H1 (cell line): ENCODE data around the gene CCNG2. TPM values are rescaled to one million over a fixed set of nuclear protein-coding genes. Genes with fewer than 3 reads are reported as not detected.

Experiments used
- CTCF ChIA-PET: fragments of 300-600 bp; sonication (Branson Sonifier 250); formaldehyde crosslinking; loops from one replicate; lab custom pipeline; 2021; ENCODE audit not compliant: partially characterized antibody; lab: Charles Lee
- POLR2A ChIA-PET: fragments of 300-600 bp; sonication (Branson Sonifier 250); formaldehyde crosslinking; loops from one replicate; lab custom pipeline; 2021; ENCODE audit warnings: inconsistent platforms; ENCODE audit not compliant: partially characterized antibody; lab: Charles Lee
- DNase-seq, 2 experiments: peaks; one replicate each; pipeline versions ENCODE4 v3.0.0 to v3.0.0-alpha.2; 2010 to 2022; ENCODE audit warnings: low spot score in 2 of 2, low read depth in 1 of 2, mixed read lengths in 1 of 2
- FAIRE-seq: peaks from 2 replicates; lab custom pipeline; 2011; peaks lifted over from hg19 to GRCh38; lab: Jason Lieb, UNC
- H2AFZ ChIP-seq: 2 replicates; pipeline ENCODE4 v1.8.1; 2012; ENCODE audit warnings: low read length, inconsistent platforms
- H2AK5ac ChIP-seq: 2 replicates; pipeline ENCODE4 v1.6.1; 2013; ENCODE audit warnings: low read depth, low read length
- H2BK120ac ChIP-seq: replicated peaks from 2 replicates; pipeline ENCODE3; 2013; ENCODE audit warnings: low read depth, low read length, inconsistent platforms
- H2BK12ac ChIP-seq: 2 replicates; pipeline ENCODE4 v1.6.1; 2013; ENCODE audit warnings: low read depth, low read length
- H2BK15ac ChIP-seq: 2 replicates; pipeline ENCODE4 v1.6.1; 2013; ENCODE audit warnings: low read length
- H2BK20ac ChIP-seq: 2 replicates; pipeline ENCODE4 v1.6.1; 2013; ENCODE audit warnings: low read length
- H2BK5ac ChIP-seq: 2 replicates; pipeline ENCODE4 v1.6.1; 2013; ENCODE audit warnings: low read depth, low read length
- H3K14ac ChIP-seq: 2 replicates; pipeline ENCODE4 v1.6.1; 2013; ENCODE audit warnings: inconsistent platforms; ENCODE audit not compliant: insufficient read length
- H3K18ac ChIP-seq: 2 replicates; pipeline ENCODE4 v1.6.1; 2013; ENCODE audit warnings: low read length; ENCODE audit errors: extremely low read depth
- H3K23ac ChIP-seq: 2 replicates; pipeline ENCODE4 v1.6.1; 2013; ENCODE audit warnings: inconsistent platforms; ENCODE audit not compliant: insufficient read length
- H3K23me2 ChIP-seq: 2 replicates; pipeline ENCODE4 v1.6.1; 2013; ENCODE audit warnings: low read depth, low read length
- H3K27ac ChIP-seq: 2 replicates; pipeline ENCODE4 v1.6.1; 2011; ENCODE audit warnings: low read depth, low read length, inconsistent platforms
- H3K27me3 ChIP-seq, 4 experiments: replicated peaks in 1 of 4; 1 replicate in 1 of 4; 2 replicates in 3 of 4; pipeline versions ENCODE4 v1.6.1 to v1.8.1; 2011 to 2013; ENCODE audit warnings: low read length in 3 of 4, mild to moderate bottlenecking in 3 of 4, inconsistent platforms in 2 of 4, mixed read lengths in 2 of 4, moderate library complexity in 1 of 4; ENCODE audit not compliant: control insufficient read depth in 3 of 4, insufficient read depth in 3 of 4; ENCODE audit errors: extremely low read depth in 1 of 4
- H3K36me3 ChIP-seq, 4 experiments: 2 replicates each; pipeline versions ENCODE4 v1.6.1 to v1.8.1; 2011 to 2013; ENCODE audit warnings: mild to moderate bottlenecking in 4 of 4, low read length in 3 of 4, moderate library complexity in 2 of 4, control low read depth in 1 of 4, inconsistent platforms in 1 of 4; ENCODE audit not compliant: insufficient read depth in 4 of 4, control insufficient read depth in 2 of 4
- H3K4ac ChIP-seq: replicated peaks from 2 replicates; pipeline ENCODE3; 2013; ENCODE audit warnings: low read length, low read depth, mixed read lengths, inconsistent platforms; ENCODE audit not compliant: insufficient read length
- H3K4me1 ChIP-seq, 4 experiments: replicated peaks in 1 of 4; 1 replicate in 1 of 4; 2 replicates in 3 of 4; pipeline versions ENCODE4 v1.6.1 to v1.8.1; 2011 to 2013; ENCODE audit warnings: low read length in 3 of 4, inconsistent platforms in 2 of 4, mixed read lengths in 1 of 4; ENCODE audit not compliant: insufficient read depth in 4 of 4, control insufficient read depth in 3 of 4
- H3K4me2 ChIP-seq, 2 experiments: 2 replicates each; pipeline versions ENCODE4 v1.6.1 to v1.8.1; 2011 to 2013; ENCODE audit warnings: low read depth in 2 of 2, low read length in 2 of 2, control low read depth in 1 of 2, inconsistent platforms in 1 of 2, mild to moderate bottlenecking in 1 of 2; ENCODE audit not compliant: insufficient read depth in 1 of 2
- H3K4me3 ChIP-seq, 4 experiments: fragments of 200-600, 300-600 bp in 1 of 4; sonication (generic), shearing (Covaris generic), sonication (Bioruptor Twin) in 1 of 4; 2 replicates each; pipeline versions ENCODE4 v1.5.1 to v1.8.1; 2011 to 2016; ENCODE audit warnings: low read length in 4 of 4, low read depth in 3 of 4, control low read depth in 2 of 4, inconsistent platforms in 2 of 4, mild to moderate bottlenecking in 2 of 4, mixed read lengths in 1 of 4, moderate library complexity in 1 of 4; ENCODE audit not compliant: insufficient read depth in 2 of 4; ENCODE audit errors: extremely low read depth in 1 of 4
- H3K56ac ChIP-seq: replicated peaks from 2 replicates; pipeline ENCODE3; 2013; ENCODE audit warnings: low read depth, mild to moderate bottlenecking, mixed read lengths, low read length, inconsistent platforms; ENCODE audit not compliant: insufficient read length
- H3K79me1 ChIP-seq: 2 replicates; pipeline ENCODE4 v1.6.1; 2013; ENCODE audit warnings: low read depth, low read length, control low read depth
- H3K79me2 ChIP-seq, 2 experiments: 2 replicates each; pipeline versions ENCODE4 v1.6.1 to v1.8.1; 2012 to 2013; ENCODE audit warnings: low read length in 2 of 2, mild to moderate bottlenecking in 2 of 2, inconsistent platforms in 1 of 2; ENCODE audit not compliant: insufficient read depth in 2 of 2, control insufficient read depth in 1 of 2
- H3K9ac ChIP-seq, 4 experiments: replicated peaks in 1 of 4; 1 replicate in 1 of 4; 2 replicates in 3 of 4; pipeline versions ENCODE4 v1.6.1 to v1.8.1; 2011 to 2013; ENCODE audit warnings: low read depth in 3 of 4, low read length in 3 of 4, control low read depth in 2 of 4, mild to moderate bottlenecking in 2 of 4, moderate library complexity in 2 of 4, inconsistent platforms in 1 of 4; ENCODE audit errors: extremely low read depth in 1 of 4
- H3K9me3 ChIP-seq, 2 experiments: 2 replicates each; pipeline versions ENCODE4 v1.6.1 to v1.8.1; 2012 to 2013; ENCODE audit warnings: mild to moderate bottlenecking in 2 of 2, moderate library complexity in 2 of 2, control low read depth in 1 of 2, inconsistent platforms in 1 of 2, low read depth in 1 of 2, low read length in 1 of 2, mixed read lengths in 1 of 2; ENCODE audit not compliant: insufficient read depth in 2 of 2
- H4K20me1 ChIP-seq, 2 experiments: replicated peaks in 1 of 2; 2 replicates each; pipeline versions ENCODE3 to v1.8.1; 2011 to 2013; ENCODE audit warnings: inconsistent platforms in 2 of 2, low read length in 2 of 2, mild to moderate bottlenecking in 1 of 2; ENCODE audit not compliant: insufficient read depth in 2 of 2, control insufficient read depth in 1 of 2
- H4K5ac ChIP-seq: 2 replicates; pipeline ENCODE4 v1.6.1; 2013; ENCODE audit warnings: low read length, low read depth, mixed read lengths, inconsistent platforms; ENCODE audit not compliant: insufficient read length
- H4K8ac ChIP-seq: 2 replicates; pipeline ENCODE4 v1.8.0; 2013; ENCODE audit warnings: mild to moderate bottlenecking, moderate library complexity, low read length, inconsistent platforms; ENCODE audit not compliant: insufficient read depth; ENCODE audit errors: extremely low read depth
- H4K91ac ChIP-seq: replicated peaks from 2 replicates; pipeline ENCODE3; 2013; ENCODE audit warnings: low read length, mixed read lengths, inconsistent platforms; ENCODE audit not compliant: insufficient read length
- EZH2 ChIP-seq: fragments of 200-600 bp; sonication (generic); IDR thresholded peaks from 2 replicates; pipeline ENCODE4 v1.7.1; 2012; ENCODE audit warnings: low read depth, mild to moderate bottlenecking, moderate library complexity, low read length, inconsistent platforms; ENCODE audit not compliant: severe bottlenecking
- HDAC2 ChIP-seq, 2 experiments: fragments of 300-600 bp in 1 of 2; sonication (generic) in 1 of 2; IDR thresholded peaks; 2 replicates each; pipeline ENCODE4 v1.6.1; 2011 to 2012; ENCODE audit warnings: low read depth in 2 of 2, low read length in 2 of 2, mild to moderate bottlenecking in 2 of 2, moderate library complexity in 2 of 2, borderline replicate concordance in 1 of 2, inconsistent platforms in 1 of 2
- JUN ChIP-seq: IDR thresholded peaks from 2 replicates; pipeline ENCODE4 v1.6.1; 2011; ENCODE audit warnings: low read depth, mild to moderate bottlenecking, improper control_type of control experiment, low read length
- SP1 ChIP-seq: IDR thresholded peaks from 2 replicates; pipeline ENCODE4 v1.6.1; 2011; ENCODE audit warnings: low read depth, low read length
- TAF7 ChIP-seq: optimal IDR thresholded peaks from 2 replicates; pipeline ENCODE3; 2011; ENCODE audit warnings: low read depth, mild to moderate bottlenecking, inconsistent platforms, low read length, moderate library complexity, borderline replicate concordance
- TCF12 ChIP-seq: IDR thresholded peaks from 2 replicates; pipeline ENCODE4 v1.6.1; 2011; ENCODE audit warnings: low read depth, mild to moderate bottlenecking, low read length
- YY1 ChIP-seq: IDR thresholded peaks from 2 replicates; pipeline ENCODE4 v1.6.1; 2011; ENCODE audit warnings: low read depth, mild to moderate bottlenecking, low read length
- WGBS, 2 experiments: shearing (Covaris generic) in 1 of 2; methylation state at CpG; one replicate each; pipeline versions ENCODE4 v1.1.6 to v1.1.7; 2013 to 2015; ENCODE audit warnings: low lambda C conversion rate in 2 of 2, mixed read lengths in 2 of 2, inconsistent platforms in 1 of 2, low coverage in 1 of 2, missing lambda C conversion rate in 1 of 2; ENCODE audit not compliant: insufficient replicate concordance in 2 of 2, insufficient coverage in 1 of 2, insufficient read length in 1 of 2; ENCODE audit errors: extremely low coverage in 1 of 2, missing lambda C conversion rate in 1 of 2; 5-methylcytosine and 5-hydroxymethylcytosine counted together
- polyA plus RNA-seq, 7 experiments: library from polyadenylated mRNA; depleted of rRNA in 3 of 7; stranded (reverse) in 5 of 7; unstranded in 2 of 7; fragments of >200 nt in 5 of 7; fragments of 200-250 nt in 2 of 7; gene quantifications; 1 replicate in 5 of 7; 2 replicates in 1 of 7; 4 replicates in 1 of 7; pipeline versions ENCODE4 v1.2.1 to v1.2.3, GENCODE V29; 2011 to 2013; ENCODE audit warnings: missing spikeins in 2 of 7, mixed read lengths in 2 of 7
- total RNA-seq: library from RNA; stranded (reverse); fragmentation: NEBNext Ultra II Directional; extraction: Animal tissue kit (Norgen Biotek cat#: 25700); gene quantifications from 2 replicates; pipeline ENCODE4 v1.2.1, GENCODE V29; 2021
- TF ChIP-seq, protein P1 (sequence below): IDR thresholded peaks from 2 replicates; pipeline ENCODE4 v1.6.1; 2012; ENCODE audit warnings: inconsistent platforms

Gene CCNG2
- total and polyA plus RNA-seq, 2 of the 8 experiments (the other 6 are each of a cell fraction or from before 2014, with no cell fraction given), result 3.5 to 13.9 TPM

DNA sequence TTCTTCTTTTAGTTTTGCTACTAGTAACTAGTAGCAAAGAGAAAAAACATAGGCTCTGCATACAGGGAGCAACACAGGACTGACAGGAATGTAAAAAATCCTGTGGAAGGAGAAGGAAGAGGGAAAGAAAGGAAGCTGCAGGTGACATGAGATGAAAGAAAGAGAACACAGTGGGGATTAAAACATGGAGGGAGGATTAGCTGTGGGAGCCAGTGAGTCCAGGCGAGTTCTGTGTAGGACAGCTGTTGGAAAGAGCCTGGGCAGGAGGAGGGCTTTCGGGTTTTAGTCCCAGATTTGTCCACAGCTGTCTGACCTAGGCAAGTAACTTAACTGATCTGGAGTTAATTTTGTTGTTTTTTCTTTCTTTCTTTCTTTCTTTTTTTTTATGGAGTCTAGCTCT is 21.6 kb downstream of the CCNG2 start:
- no peak for FAIRE-seq
- Histone ChIP-seq H3K27me3 (peaks cover 12 to 21% (median 18%) of the 10 kb centered on the region in 4 experiments), H2AK5ac (no peak overlapping the region), H3K56ac (no peak overlapping the region), H3K9ac (no peak overlapping the region), H4K5ac (no peak overlapping the region), H2BK20ac (no peak overlapping the region), H3K9me3 (no peaks in the 10 kb centered on the region), H4K20me1 (no peaks in the 10 kb centered on the region), H4K91ac (no peak overlapping the region), H3K23me2 (no peaks in the 10 kb centered on the region), H3K36me3 (no peaks in the 10 kb centered on the region), H3K79me2 (no peaks in the 10 kb centered on the region), H3K79me1 (no peaks in the 10 kb centered on the region), H3K27ac (no peak overlapping the region), H3K4ac (no peak overlapping the region), H3K4me3 (no peak overlapping the region), H4K8ac (no peak overlapping the region), H3K14ac (no peak overlapping the region), H2BK5ac (no peak overlapping the region), H2BK15ac (no peak overlapping the region), H3K4me2 (no peak overlapping the region; a peak in 1 of 4 replicates), H2AFZ (no peak overlapping the region), H2BK12ac (no peak overlapping the region), H3K4me1 (peaks cover 0 to 10% (median 4%) of the 10 kb centered on the region in 4 experiments; a peak in 4 of 7 replicates), H3K23ac (no peak overlapping the region), H2BK120ac (no peak overlapping the region), H3K18ac (no peak overlapping the region)
- 50% methylated on average over 2 of the region's 2 CpGs; no CpG with 5 or more reads in 1 of the 2 experiments for WGBS, 2 experiments
- no peak for DNase-seq
- POLR2A ChIA-PET, result interaction anchor here (0.7 to 4.2 kb wide), 3 partner anchors 10 to 97 kb away, joined by 3 to 16 read pairs (median 6); partner anchors contain the start of gene CCNG2
- CTCF ChIA-PET, result interaction anchor here (1.1 to 6.6 kb wide), 7 partner anchors 10 to 134 kb away, joined by 6 to 59 read pairs (median 8); no protein-coding TSS in a partner anchor
- peak in 1 of 2 experiments; percentile 90; a peak in 1 of 4 replicates for TF ChIP-seq HDAC2 (IDR thresholded peaks at IDR 0.05; ENCODE audit: borderline replicate concordance in 1 of 2, low read depth in 2 of 2, low read length in 2 of 2)
- TF ChIP-seq TAF7, result no peak
- TF ChIP-seq TCF12, result 0 out of 2 replicates have a peak, but pooled peaks have one; percentile 36
- no peak for TF ChIP-seq JUN
- TF ChIP-seq YY1, result peak; percentile 13; the same call in 1 of the 2 replicates
- TF ChIP-seq EZH2, result no peak
- TF ChIP-seq, protein P1, sequence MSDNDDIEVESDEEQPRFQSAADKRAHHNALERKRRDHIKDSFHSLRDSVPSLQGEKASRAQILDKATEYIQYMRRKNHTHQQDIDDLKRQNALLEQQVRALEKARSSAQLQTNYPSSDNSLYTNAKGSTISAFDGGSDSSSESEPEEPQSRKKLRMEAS, result no peak
- peak; percentile 57; the same call in 1 of the 2 replicates for TF ChIP-seq SP1
